Measurements from ENCODE around the gene FBP2. TPM values are rescaled to one million over a fixed set of nuclear protein-coding genes. Genes with fewer than 3 reads are reported as not detected.

The FBP2 gene
- polyA plus RNA-seq, 1 of the 3 experiments (the other 2 are of a cell fraction), result not detected

DNA sequence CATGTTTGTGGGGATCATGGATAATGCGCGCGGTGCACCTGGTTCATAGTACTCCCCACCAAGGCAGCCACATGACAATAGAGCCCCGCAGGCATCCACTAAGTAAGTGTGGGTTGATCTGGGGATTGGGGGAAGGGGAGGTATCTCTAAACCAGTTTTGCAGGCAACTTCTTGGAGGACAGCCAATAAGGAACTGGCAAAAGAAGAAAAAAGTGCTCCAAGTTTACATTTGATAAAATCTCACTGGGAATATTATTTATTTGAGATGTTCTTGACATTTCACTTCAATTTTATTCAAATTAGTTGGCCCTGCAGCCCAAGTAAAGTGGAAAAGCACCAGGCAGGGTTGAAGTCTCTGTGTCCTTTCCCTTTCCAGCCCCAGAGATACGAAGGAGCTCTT, 37.2 kb upstream of the FBP2 start:
- no peak overlapping the region for H2AFZ ChIP-seq (ENCODE audit: low read depth)
- no peak overlapping the region for H3K27ac ChIP-seq (ENCODE audit: low read depth in 2 of 2, low read length in 1 of 2)
- H3K79me2 ChIP-seq (ENCODE audit: insufficient read depth), result no peaks in the 10 kb centered on the region
- TF ChIP-seq, protein P1, sequence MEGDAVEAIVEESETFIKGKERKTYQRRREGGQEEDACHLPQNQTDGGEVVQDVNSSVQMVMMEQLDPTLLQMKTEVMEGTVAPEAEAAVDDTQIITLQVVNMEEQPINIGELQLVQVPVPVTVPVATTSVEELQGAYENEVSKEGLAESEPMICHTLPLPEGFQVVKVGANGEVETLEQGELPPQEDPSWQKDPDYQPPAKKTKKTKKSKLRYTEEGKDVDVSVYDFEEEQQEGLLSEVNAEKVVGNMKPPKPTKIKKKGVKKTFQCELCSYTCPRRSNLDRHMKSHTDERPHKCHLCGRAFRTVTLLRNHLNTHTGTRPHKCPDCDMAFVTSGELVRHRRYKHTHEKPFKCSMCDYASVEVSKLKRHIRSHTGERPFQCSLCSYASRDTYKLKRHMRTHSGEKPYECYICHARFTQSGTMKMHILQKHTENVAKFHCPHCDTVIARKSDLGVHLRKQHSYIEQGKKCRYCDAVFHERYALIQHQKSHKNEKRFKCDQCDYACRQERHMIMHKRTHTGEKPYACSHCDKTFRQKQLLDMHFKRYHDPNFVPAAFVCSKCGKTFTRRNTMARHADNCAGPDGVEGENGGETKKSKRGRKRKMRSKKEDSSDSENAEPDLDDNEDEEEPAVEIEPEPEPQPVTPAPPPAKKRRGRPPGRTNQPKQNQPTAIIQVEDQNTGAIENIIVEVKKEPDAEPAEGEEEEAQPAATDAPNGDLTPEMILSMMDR (IDR thresholded peaks at IDR 0.05), result no peak
- no peak for TF ChIP-seq TAF1 (IDR thresholded peaks at IDR 0.05; ENCODE audit: borderline replicate concordance, low read depth, low read length)
- no peak for TF ChIP-seq TEAD4 (IDR thresholded peaks at IDR 0.05; ENCODE audit: borderline replicate concordance, insufficient read depth)
- TF ChIP-seq, protein P2, sequence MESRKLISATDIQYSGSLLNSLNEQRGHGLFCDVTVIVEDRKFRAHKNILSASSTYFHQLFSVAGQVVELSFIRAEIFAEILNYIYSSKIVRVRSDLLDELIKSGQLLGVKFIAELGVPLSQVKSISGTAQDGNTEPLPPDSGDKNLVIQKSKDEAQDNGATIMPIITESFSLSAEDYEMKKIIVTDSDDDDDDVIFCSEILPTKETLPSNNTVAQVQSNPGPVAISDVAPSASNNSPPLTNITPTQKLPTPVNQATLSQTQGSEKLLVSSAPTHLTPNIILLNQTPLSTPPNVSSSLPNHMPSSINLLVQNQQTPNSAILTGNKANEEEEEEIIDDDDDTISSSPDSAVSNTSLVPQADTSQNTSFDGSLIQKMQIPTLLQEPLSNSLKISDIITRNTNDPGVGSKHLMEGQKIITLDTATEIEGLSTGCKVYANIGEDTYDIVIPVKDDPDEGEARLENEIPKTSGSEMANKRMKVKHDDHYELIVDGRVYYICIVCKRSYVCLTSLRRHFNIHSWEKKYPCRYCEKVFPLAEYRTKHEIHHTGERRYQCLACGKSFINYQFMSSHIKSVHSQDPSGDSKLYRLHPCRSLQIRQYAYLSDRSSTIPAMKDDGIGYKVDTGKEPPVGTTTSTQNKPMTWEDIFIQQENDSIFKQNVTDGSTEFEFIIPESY (IDR thresholded peaks at IDR 0.05; ENCODE audit: borderline replicate concordance, low read depth), result no peak
- TF ChIP-seq EP300 (IDR thresholded peaks at IDR 0.05; ENCODE audit: borderline replicate concordance in 1 of 2, low read depth in 1 of 2, low read length in 1 of 2), result no peak
- TF ChIP-seq RAD21 (IDR thresholded peaks at IDR 0.05; ENCODE audit: low read length), result no peak
- TF ChIP-seq, protein P3, sequence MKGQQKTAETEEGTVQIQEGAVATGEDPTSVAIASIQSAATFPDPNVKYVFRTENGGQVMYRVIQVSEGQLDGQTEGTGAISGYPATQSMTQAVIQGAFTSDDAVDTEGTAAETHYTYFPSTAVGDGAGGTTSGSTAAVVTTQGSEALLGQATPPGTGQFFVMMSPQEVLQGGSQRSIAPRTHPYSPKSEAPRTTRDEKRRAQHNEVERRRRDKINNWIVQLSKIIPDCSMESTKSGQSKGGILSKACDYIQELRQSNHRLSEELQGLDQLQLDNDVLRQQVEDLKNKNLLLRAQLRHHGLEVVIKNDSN (IDR thresholded peaks at IDR 0.05; ENCODE audit: borderline replicate concordance, low read depth), result no peak
- TF ChIP-seq, protein P4, sequence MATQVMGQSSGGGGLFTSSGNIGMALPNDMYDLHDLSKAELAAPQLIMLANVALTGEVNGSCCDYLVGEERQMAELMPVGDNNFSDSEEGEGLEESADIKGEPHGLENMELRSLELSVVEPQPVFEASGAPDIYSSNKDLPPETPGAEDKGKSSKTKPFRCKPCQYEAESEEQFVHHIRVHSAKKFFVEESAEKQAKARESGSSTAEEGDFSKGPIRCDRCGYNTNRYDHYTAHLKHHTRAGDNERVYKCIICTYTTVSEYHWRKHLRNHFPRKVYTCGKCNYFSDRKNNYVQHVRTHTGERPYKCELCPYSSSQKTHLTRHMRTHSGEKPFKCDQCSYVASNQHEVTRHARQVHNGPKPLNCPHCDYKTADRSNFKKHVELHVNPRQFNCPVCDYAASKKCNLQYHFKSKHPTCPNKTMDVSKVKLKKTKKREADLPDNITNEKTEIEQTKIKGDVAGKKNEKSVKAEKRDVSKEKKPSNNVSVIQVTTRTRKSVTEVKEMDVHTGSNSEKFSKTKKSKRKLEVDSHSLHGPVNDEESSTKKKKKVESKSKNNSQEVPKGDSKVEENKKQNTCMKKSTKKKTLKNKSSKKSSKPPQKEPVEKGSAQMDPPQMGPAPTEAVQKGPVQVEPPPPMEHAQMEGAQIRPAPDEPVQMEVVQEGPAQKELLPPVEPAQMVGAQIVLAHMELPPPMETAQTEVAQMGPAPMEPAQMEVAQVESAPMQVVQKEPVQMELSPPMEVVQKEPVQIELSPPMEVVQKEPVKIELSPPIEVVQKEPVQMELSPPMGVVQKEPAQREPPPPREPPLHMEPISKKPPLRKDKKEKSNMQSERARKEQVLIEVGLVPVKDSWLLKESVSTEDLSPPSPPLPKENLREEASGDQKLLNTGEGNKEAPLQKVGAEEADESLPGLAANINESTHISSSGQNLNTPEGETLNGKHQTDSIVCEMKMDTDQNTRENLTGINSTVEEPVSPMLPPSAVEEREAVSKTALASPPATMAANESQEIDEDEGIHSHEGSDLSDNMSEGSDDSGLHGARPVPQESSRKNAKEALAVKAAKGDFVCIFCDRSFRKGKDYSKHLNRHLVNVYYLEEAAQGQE (IDR thresholded peaks at IDR 0.05; ENCODE audit: low read depth, low read length), result no peak
- TF ChIP-seq, protein P5, sequence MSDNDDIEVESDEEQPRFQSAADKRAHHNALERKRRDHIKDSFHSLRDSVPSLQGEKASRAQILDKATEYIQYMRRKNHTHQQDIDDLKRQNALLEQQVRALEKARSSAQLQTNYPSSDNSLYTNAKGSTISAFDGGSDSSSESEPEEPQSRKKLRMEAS (IDR thresholded peaks at IDR 0.05; ENCODE audit: low read depth), result no peak
- TF ChIP-seq POLR2AphosphoS5 (IDR thresholded peaks at IDR 0.05; ENCODE audit: low read depth, low read length), result no peak
- TF ChIP-seq MEF2A (IDR thresholded peaks at IDR 0.05; ENCODE audit: borderline replicate concordance, low read depth), result no peak
- TF ChIP-seq, protein P6, sequence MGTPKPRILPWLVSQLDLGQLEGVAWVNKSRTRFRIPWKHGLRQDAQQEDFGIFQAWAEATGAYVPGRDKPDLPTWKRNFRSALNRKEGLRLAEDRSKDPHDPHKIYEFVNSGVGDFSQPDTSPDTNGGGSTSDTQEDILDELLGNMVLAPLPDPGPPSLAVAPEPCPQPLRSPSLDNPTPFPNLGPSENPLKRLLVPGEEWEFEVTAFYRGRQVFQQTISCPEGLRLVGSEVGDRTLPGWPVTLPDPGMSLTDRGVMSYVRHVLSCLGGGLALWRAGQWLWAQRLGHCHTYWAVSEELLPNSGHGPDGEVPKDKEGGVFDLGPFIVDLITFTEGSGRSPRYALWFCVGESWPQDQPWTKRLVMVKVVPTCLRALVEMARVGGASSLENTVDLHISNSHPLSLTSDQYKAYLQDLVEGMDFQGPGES (IDR thresholded peaks at IDR 0.05; ENCODE audit: low read depth, low read length), result no peak
- TF ChIP-seq, protein P7, sequence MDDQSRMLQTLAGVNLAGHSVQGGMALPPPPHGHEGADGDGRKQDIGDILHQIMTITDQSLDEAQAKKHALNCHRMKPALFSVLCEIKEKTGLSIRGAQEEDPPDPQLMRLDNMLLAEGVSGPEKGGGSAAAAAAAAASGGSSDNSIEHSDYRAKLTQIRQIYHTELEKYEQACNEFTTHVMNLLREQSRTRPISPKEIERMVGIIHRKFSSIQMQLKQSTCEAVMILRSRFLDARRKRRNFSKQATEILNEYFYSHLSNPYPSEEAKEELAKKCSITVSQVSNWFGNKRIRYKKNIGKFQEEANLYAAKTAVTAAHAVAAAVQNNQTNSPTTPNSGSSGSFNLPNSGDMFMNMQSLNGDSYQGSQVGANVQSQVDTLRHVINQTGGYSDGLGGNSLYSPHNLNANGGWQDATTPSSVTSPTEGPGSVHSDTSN (IDR thresholded peaks at IDR 0.05), result no peak
- no peak for TF ChIP-seq FOXM1 (IDR thresholded peaks at IDR 0.05; ENCODE audit: low read depth)
- TF ChIP-seq NRF1 (IDR thresholded peaks at IDR 0.05; ENCODE audit: low read depth, low read length), result no peak
- no peak for TF ChIP-seq NFIC (IDR thresholded peaks at IDR 0.05; ENCODE audit: borderline replicate concordance)
- TF ChIP-seq RXRA (IDR thresholded peaks at IDR 0.05; ENCODE audit: borderline replicate concordance, low read depth), result no peak
- TF ChIP-seq CHD2 (IDR thresholded peaks at IDR 0.05; ENCODE audit: low read length, partially characterized antibody), result no peak
- TF ChIP-seq RCOR1 (IDR thresholded peaks at IDR 0.05; ENCODE audit: low read length), result no peak
- no peak for TF ChIP-seq EZH2phosphoT487 (IDR thresholded peaks at IDR 0.05; ENCODE audit: borderline replicate concordance, low read depth)
- no peak overlapping the region for H3K9ac ChIP-seq
- no peak overlapping the region for H3K4me3 ChIP-seq (ENCODE audit: low read depth in 2 of 2, low read length in 1 of 2)
- CTCF ChIA-PET, result interaction anchor here (1.1 kb wide), 1 partner anchor 12 kb away, joined by 3 read pairs; no protein-coding TSS in a partner anchor
- no peak overlapping the region for H3K4me2 ChIP-seq
- peaks cover 0 to 15% of the 10 kb centered on the region in 2 experiments; a peak in 1 of 4 replicates for H3K4me1 ChIP-seq (ENCODE audit: control insufficient read depth in 1 of 2, insufficient read depth in 2 of 2, low read depth in 1 of 2, low read length in 1 of 2)
- no peaks in the 10 kb centered on the region for H3F3A ChIP-seq (replicated peaks; ENCODE audit: insufficient read depth)
- no peaks in the 10 kb centered on the region for H3K9me3 ChIP-seq
- DNase-seq, result no peak
- no peaks in the 10 kb centered on the region for H3K36me3 ChIP-seq (replicated peaks in 1 of 2; ENCODE audit: control insufficient read depth in 1 of 2, insufficient read depth in 2 of 2, low read length in 1 of 2)
- POLR2A ChIA-PET, result no interaction called here
- WGBS (ENCODE audit: low lambda C conversion rate), result 83% methylated on average over 5 of the region's 5 CpGs
- H3K27me3 ChIP-seq (ENCODE audit: insufficient read depth), result no peaks in the 10 kb centered on the region; the same call in 1 of the 2 replicates
- H4K20me1 ChIP-seq (ENCODE audit: insufficient read depth), result no peaks in the 10 kb centered on the region
- H3K9me2 ChIP-seq, result no peaks in the 10 kb centered on the region
